Gastrocnemius medialis (tissue), 4 donors: ENCODE measurements around the gene SYTL2. TPM values are rescaled to one million over a fixed set of nuclear protein-coding genes. Genes with fewer than 3 reads are reported as not detected.

Experiments
- ATAC-seq, 2 donors: fragments of 150-250 bp; one replicate each; pipeline ENCODE4 v1.9.1; 2016
- DNase-seq, 2 donors: peaks; one replicate each; pipeline ENCODE4 v3.0.0-alpha.2; 2019
- H3K27ac ChIP-seq, 4 donors: fragments of 200-600 bp; sonication (generic); 1 replicate in 1 of 4; 2 replicates in 3 of 4; pipeline ENCODE4 v1.5.1; 2016 to 2018; ENCODE audit warnings: mild to moderate bottlenecking in 2 of 4, moderate library complexity in 1 of 4
- H3K27me3 ChIP-seq, 3 donors: fragments of 200-600 bp; sonication (generic) in 2 of 3; 1 replicate in 1 of 3; 2 replicates in 2 of 3; pipeline versions ENCODE4 v1.5.1 to v1.6.0; 2016 to 2019; ENCODE audit warnings: mild to moderate bottlenecking in 1 of 3, moderate library complexity in 1 of 3
- H3K36me3 ChIP-seq, 2 donors: fragments of 200-600 bp; sonication (generic) in 1 of 2; one replicate each; pipeline ENCODE4 v1.5.1; 2017 to 2018
- H3K4me1 ChIP-seq, 2 donors: fragments of 200-600 bp; sonication (generic) in 1 of 2; one replicate each; pipeline ENCODE4 v1.5.1; 2016 to 2017; ENCODE audit warnings: mild to moderate bottlenecking in 2 of 2
- H3K4me3 ChIP-seq, 4 donors: fragments of 200-600 bp; sonication (generic) in 3 of 4; 1 replicate in 1 of 4; 2 replicates in 3 of 4; pipeline ENCODE4 v1.5.1; 2016 to 2019; ENCODE audit warnings: mild to moderate bottlenecking in 2 of 4
- H3K9me3 ChIP-seq, 3 donors: fragments of 200-600 bp; sonication (generic) in 2 of 3; 1 replicate in 1 of 3; 2 replicates in 2 of 3; pipeline ENCODE4 v1.5.1; 2016 to 2019
- CTCF ChIP-seq, 5 experiments: fragments of 450-650 bp in 3 of 5; fragments of 200-600 bp in 2 of 5; sonication (generic) in 2 of 5; IDR thresholded peaks in 4 of 5; conservative IDR thresholded peaks in 1 of 5; 1 replicate in 4 of 5; 2 replicates in 1 of 5; pipeline ENCODE4 v1.5.1; 2016 to 2019; ENCODE audit warnings: antibody characterized with exemption in 5 of 5, mild to moderate bottlenecking in 3 of 5, moderate library complexity in 3 of 5
- POLR2A ChIP-seq, 2 donors: fragments of 450-650 bp; IDR thresholded peaks; one replicate each; pipeline ENCODE4 v1.6.1; 2017; ENCODE audit warnings: antibody characterized with exemption in 2 of 2, mild to moderate bottlenecking in 2 of 2, moderate library complexity in 2 of 2
- in situ Hi-C, 4 donors: fragments of 200-750 bp; cut with MboI; loops; one replicate each; pipeline versions ENCODE4 v1.15.0 to v1.8.0; 2017; ENCODE audit warnings: low sequenced_read_pairs in 4 of 4
- intact Hi-C: fragments of 100-400 bp; cut with DNase I; formaldehyde crosslinking; loops from one replicate; pipeline ENCODE4 v1.15.1; 2023; ENCODE audit warnings: low total_unique reads
- total RNA-seq, 4 donors: library from RNA; depleted of rRNA; stranded (reverse); fragments of >200 nt; gene quantifications; one replicate each; pipeline versions ENCODE4 v1.1.0 to v1.2.3, GENCODE V29; 2016

Gene SYTL2
- total RNA-seq, 4 donors from 2014 or later, result 0.97 to 11.9 (median 2.7) TPM

GRCh38 chr11:85764796-85765195, 46.1 kb downstream of the SYTL2 start:
- ATAC-seq (no peak), DNase-seq (no peak)
- H3K36me3 ChIP-seq, result no peaks in the 10 kb centered on the region
- H3K27me3 ChIP-seq, result no peaks in the 10 kb centered on the region
- in situ Hi-C loops, result no loop called here
- intact Hi-C loops, result no loop called here
- TF ChIP-seq CTCF (IDR thresholded peaks at IDR 0.05 in 4 of 5, conservative IDR thresholded peaks at IDR 0.05 in 1 of 5) (no peak), POLR2A (IDR thresholded peaks at IDR 0.05) (no peak)
- H3K27ac ChIP-seq, result no peak overlapping the region
- no peak overlapping the region for H3K4me3 ChIP-seq
- H3K4me1 ChIP-seq, result no peaks in the 10 kb centered on the region
- no peaks in the 10 kb centered on the region for H3K9me3 ChIP-seq

GRCh38 chr11:85762226-85762625, 48.7 kb downstream of the SYTL2 start:
- no peak overlapping the region for H3K27ac ChIP-seq
- intact Hi-C loops, result no loop called here
- TF ChIP-seq CTCF (IDR thresholded peaks at IDR 0.05 in 4 of 5, conservative IDR thresholded peaks at IDR 0.05 in 1 of 5) (no peak), POLR2A (IDR thresholded peaks at IDR 0.05) (no peak)
- no peaks in the 10 kb centered on the region for H3K36me3 ChIP-seq
- in situ Hi-C loops, result no loop called here
- H3K4me3 ChIP-seq, result no peak overlapping the region
- ATAC-seq (no peak), DNase-seq (no peak)
- H3K4me1 ChIP-seq, result no peaks in the 10 kb centered on the region
- no peaks in the 10 kb centered on the region for H3K9me3 ChIP-seq
- H3K27me3 ChIP-seq, result no peaks in the 10 kb centered on the region

GRCh38 chr11:85759915-85760314, 51.0 kb downstream of the SYTL2 start:
- in situ Hi-C loops (no loop called here), intact Hi-C loops (no loop called here)
- Histone ChIP-seq H3K27me3 (no peaks in the 10 kb centered on the region), H3K36me3 (no peaks in the 10 kb centered on the region), H3K4me1 (no peaks in the 10 kb centered on the region), H3K27ac (no peak overlapping the region), H3K4me3 (no peak overlapping the region), H3K9me3 (no peaks in the 10 kb centered on the region)
- ATAC-seq (no peak), DNase-seq (no peak)
- TF ChIP-seq CTCF (IDR thresholded peaks at IDR 0.05 in 4 of 5, conservative IDR thresholded peaks at IDR 0.05 in 1 of 5), result no peak

GRCh38 chr11:85758480-85759039, 52.4 kb downstream of the SYTL2 start:
- intact Hi-C loops, result no loop called here
- TF ChIP-seq CTCF (IDR thresholded peaks at IDR 0.05 in 4 of 5, conservative IDR thresholded peaks at IDR 0.05 in 1 of 5) (no peak), POLR2A (IDR thresholded peaks at IDR 0.05) (no peak)

GRCh38 chr11:85758026-85758425, 52.9 kb downstream of the SYTL2 start:
- no peaks in the 10 kb centered on the region for H3K27me3 ChIP-seq
- intact Hi-C loops, result no loop called here
- DNase-seq, result no peak

More at GRCh38 chr11:85758480-85759039, 52.4 kb downstream of the SYTL2 start:
- Histone ChIP-seq H3K9me3 (no peaks in the 10 kb centered on the region), H3K4me3 (no peak overlapping the region), H3K27ac (no peak overlapping the region), H3K36me3 (no peaks in the 10 kb centered on the region), H3K27me3 (no peaks in the 10 kb centered on the region), H3K4me1 (no peaks in the 10 kb centered on the region)
- ATAC-seq, result no peak
- no peak for DNase-seq
- in situ Hi-C loops, result no loop called here

More at GRCh38 chr11:85758026-85758425, 52.9 kb downstream of the SYTL2 start:
- ATAC-seq, result no peak
- in situ Hi-C loops, result no loop called here
- no peak overlapping the region for H3K27ac ChIP-seq
- no peaks in the 10 kb centered on the region for H3K9me3 ChIP-seq
- H3K4me3 ChIP-seq, result no peak overlapping the region
- no peaks in the 10 kb centered on the region for H3K36me3 ChIP-seq
- H3K4me1 ChIP-seq, result no peaks in the 10 kb centered on the region
- TF ChIP-seq CTCF (IDR thresholded peaks at IDR 0.05 in 4 of 5, conservative IDR thresholded peaks at IDR 0.05 in 1 of 5) (no peak), POLR2A (IDR thresholded peaks at IDR 0.05) (no peak)
